Measurements from ENCODE around the gene HSF5.

Gene HSF5

DNA sequence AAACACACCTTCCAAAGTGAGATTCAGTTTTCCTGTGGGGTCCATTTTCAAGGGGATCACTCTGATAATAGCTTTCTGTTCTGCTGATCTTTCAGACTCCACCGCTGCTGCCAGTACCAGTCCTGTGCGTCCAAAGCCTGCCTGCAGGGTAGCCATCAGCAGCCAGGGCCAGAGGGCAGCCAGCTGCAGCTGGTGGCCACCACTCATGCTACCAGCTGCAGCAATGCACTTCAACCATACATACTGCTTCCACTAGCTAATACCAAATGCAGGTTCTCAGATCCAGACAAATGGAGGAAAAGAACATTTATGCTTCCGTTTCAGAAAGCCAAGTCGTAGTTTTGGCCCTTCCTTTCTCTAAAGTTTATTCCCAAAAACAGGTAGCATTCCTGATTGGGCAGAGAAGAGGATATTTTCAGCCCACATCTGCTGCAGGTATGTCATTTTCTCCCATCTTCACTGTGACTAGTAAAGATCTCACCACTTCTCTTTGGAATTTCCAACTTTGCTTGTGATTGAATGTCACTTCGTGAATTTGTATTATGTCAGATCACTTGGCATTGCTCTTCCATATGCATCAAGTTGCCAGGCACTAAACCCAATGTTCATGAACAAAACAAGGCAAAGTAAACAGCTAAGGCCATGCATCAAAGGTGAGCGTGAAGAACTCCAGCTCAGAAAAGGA is 72.7 kb downstream of the HSF5 start:
- TF ChIP-seq EZH2 (optimal IDR thresholded peaks at IDR 0.05; ENCODE audit: low read depth, low read length): no peak
- TF ChIP-seq, protein P1, sequence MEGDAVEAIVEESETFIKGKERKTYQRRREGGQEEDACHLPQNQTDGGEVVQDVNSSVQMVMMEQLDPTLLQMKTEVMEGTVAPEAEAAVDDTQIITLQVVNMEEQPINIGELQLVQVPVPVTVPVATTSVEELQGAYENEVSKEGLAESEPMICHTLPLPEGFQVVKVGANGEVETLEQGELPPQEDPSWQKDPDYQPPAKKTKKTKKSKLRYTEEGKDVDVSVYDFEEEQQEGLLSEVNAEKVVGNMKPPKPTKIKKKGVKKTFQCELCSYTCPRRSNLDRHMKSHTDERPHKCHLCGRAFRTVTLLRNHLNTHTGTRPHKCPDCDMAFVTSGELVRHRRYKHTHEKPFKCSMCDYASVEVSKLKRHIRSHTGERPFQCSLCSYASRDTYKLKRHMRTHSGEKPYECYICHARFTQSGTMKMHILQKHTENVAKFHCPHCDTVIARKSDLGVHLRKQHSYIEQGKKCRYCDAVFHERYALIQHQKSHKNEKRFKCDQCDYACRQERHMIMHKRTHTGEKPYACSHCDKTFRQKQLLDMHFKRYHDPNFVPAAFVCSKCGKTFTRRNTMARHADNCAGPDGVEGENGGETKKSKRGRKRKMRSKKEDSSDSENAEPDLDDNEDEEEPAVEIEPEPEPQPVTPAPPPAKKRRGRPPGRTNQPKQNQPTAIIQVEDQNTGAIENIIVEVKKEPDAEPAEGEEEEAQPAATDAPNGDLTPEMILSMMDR (IDR thresholded peaks at IDR 0.05; ENCODE audit: low read length): no peak
- TF ChIP-seq EZH2phosphoT487 (IDR thresholded peaks at IDR 0.05; ENCODE audit: low read length): no peak
- Histone ChIP-seq H4K20me1 (ENCODE audit: insufficient read depth, low read length) (no peaks in the 10 kb centered on the region), H3K27me3 (replicated peaks; ENCODE audit: insufficient read depth, low read length) (no peaks in the 10 kb centered on the region), H3K9me2 (replicated peaks; ENCODE audit: insufficient read depth, low read length) (no peaks in the 10 kb centered on the region), H2AFZ (ENCODE audit: low read length) (no peak overlapping the region), H3K9ac (ENCODE audit: low read length) (no peak overlapping the region), H3K36me3 (replicated peaks; ENCODE audit: insufficient read depth, low read length) (no peaks in the 10 kb centered on the region), H3K9me3 (replicated peaks; ENCODE audit: insufficient read depth, low read length) (no peaks in the 10 kb centered on the region), H3K4me2 (ENCODE audit: low read depth, low read length) (no peak overlapping the region), H3K4me1 (ENCODE audit: low read length) (peaks cover 11% of the 10 kb centered on the region; the same call in 1 of the 2 replicates), H3K79me2 (ENCODE audit: low read length) (no peaks in the 10 kb centered on the region), H3K27ac (ENCODE audit: low read length) (no peak overlapping the region), H3K4me3 (ENCODE audit: low read length) (no peak overlapping the region), H3F3A (ENCODE audit: insufficient read depth, low read length) (no peaks in the 10 kb centered on the region; the same call in 1 of the 2 replicates)
- DNase-seq: no peak

DNA sequence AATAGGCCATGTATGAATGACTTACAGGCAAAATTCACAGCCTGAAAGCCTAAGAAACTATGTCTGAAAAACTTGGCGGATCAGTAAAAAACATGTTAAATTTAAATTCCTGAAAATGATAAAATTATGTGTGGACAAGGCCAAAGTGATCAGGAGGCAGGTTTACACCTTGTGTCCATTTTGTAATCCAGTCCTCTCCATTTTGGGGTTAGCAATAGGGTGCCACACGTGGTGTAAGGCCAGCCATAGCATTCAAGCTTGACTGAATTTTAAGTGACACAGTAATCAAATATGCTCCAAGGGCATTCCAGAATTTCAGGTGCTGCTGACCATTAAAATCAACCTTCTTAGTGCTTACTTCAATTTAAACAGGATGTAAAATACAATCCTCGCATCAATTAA is 73.6 kb downstream of the HSF5 start:
- H3K9me2 ChIP-seq (replicated peaks; ENCODE audit: insufficient read depth, low read length): no peaks in the 10 kb centered on the region
- H3K4me3 ChIP-seq (ENCODE audit: low read length): no peak overlapping the region
- no peak for DNase-seq
- H3K79me2 ChIP-seq (ENCODE audit: low read length): no peaks in the 10 kb centered on the region
- no peaks in the 10 kb centered on the region for H3K9me3 ChIP-seq (replicated peaks; ENCODE audit: insufficient read depth, low read length)
- no peaks in the 10 kb centered on the region for H4K20me1 ChIP-seq (ENCODE audit: insufficient read depth, low read length)
- H3K4me2 ChIP-seq (ENCODE audit: low read depth, low read length): no peak overlapping the region
- TF ChIP-seq EZH2 (optimal IDR thresholded peaks at IDR 0.05; ENCODE audit: low read depth, low read length): no peak
- no peak for TF ChIP-seq EZH2phosphoT487 (IDR thresholded peaks at IDR 0.05; ENCODE audit: low read length)
- TF ChIP-seq, protein P1 (IDR thresholded peaks at IDR 0.05; ENCODE audit: low read length): no peak
- no peaks in the 10 kb centered on the region for H3K36me3 ChIP-seq (replicated peaks; ENCODE audit: insufficient read depth, low read length)
- no peaks in the 10 kb centered on the region; the same call in 1 of the 2 replicates for H3F3A ChIP-seq (ENCODE audit: insufficient read depth, low read length)
- H3K4me1 ChIP-seq (ENCODE audit: low read length): peaks cover 11% of the 10 kb centered on the region; the same call in 1 of the 2 replicates
- no peak overlapping the region for H3K27ac ChIP-seq (ENCODE audit: low read length)
- H3K27me3 ChIP-seq (replicated peaks; ENCODE audit: insufficient read depth, low read length): no peaks in the 10 kb centered on the region
- H2AFZ ChIP-seq (ENCODE audit: low read length): no peak overlapping the region
- H3K9ac ChIP-seq (ENCODE audit: low read length): no peak overlapping the region

DNA sequence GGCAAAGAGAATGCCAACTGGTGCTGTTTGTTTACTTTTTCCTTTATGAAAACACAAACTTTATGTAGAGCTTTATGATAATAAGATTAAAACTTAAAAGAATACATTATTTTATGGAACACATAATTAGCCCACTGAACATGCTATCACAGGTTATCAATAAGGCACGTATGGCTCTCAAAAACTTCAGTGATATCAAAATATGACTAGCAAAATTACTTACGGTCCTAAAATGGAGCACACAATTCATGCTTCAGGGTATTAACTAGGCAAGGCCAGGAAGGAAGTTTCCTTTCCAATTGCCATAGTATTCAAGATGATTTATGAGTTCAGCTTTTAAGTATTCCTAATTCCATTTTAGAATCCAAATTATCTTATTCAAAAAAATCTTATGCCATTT is 74.5 kb downstream of the HSF5 start:
- Histone ChIP-seq H3K27me3 (replicated peaks; ENCODE audit: insufficient read depth, low read length) (no peaks in the 10 kb centered on the region), H3K4me2 (ENCODE audit: low read depth, low read length) (no peak overlapping the region), H3K4me1 (ENCODE audit: low read length) (peaks cover 11% of the 10 kb centered on the region; the same call in 1 of the 2 replicates), H3K9me2 (replicated peaks; ENCODE audit: insufficient read depth, low read length) (no peaks in the 10 kb centered on the region), H3K79me2 (ENCODE audit: low read length) (no peaks in the 10 kb centered on the region), H3K9me3 (replicated peaks; ENCODE audit: insufficient read depth, low read length) (no peaks in the 10 kb centered on the region), H3K4me3 (ENCODE audit: low read length) (no peak overlapping the region), H3K9ac (ENCODE audit: low read length) (no peak overlapping the region), H3K36me3 (replicated peaks; ENCODE audit: insufficient read depth, low read length) (no peaks in the 10 kb centered on the region), H2AFZ (ENCODE audit: low read length) (no peak overlapping the region), H4K20me1 (ENCODE audit: insufficient read depth, low read length) (no peaks in the 10 kb centered on the region), H3K27ac (ENCODE audit: low read length) (no peak overlapping the region), H3F3A (ENCODE audit: insufficient read depth, low read length) (no peaks in the 10 kb centered on the region; the same call in 1 of the 2 replicates)
- TF ChIP-seq EZH2phosphoT487 (IDR thresholded peaks at IDR 0.05; ENCODE audit: low read length) (no peak), EZH2 (optimal IDR thresholded peaks at IDR 0.05; ENCODE audit: low read depth, low read length) (no peak)
- TF ChIP-seq, protein P1 (IDR thresholded peaks at IDR 0.05; ENCODE audit: low read length): no peak
- DNase-seq: no peak

Measured in MM.1S (cell line).